Measurements from ENCODE around the gene RPL41. TPM values are rescaled to one million over a fixed set of nuclear protein-coding genes. Genes with fewer than 3 reads are reported as not detected.
A peak's percentile ranks its signal among the peaks of the same experiment; 100 is the strongest.

RPL41 gene
- total and polyA plus RNA-seq, 9 of the 15 experiments (the other 6 are each of a cell fraction or from before 2014, with no cell fraction given): 3,403 to 11,276 (median 5,604) TPM

DNA sequence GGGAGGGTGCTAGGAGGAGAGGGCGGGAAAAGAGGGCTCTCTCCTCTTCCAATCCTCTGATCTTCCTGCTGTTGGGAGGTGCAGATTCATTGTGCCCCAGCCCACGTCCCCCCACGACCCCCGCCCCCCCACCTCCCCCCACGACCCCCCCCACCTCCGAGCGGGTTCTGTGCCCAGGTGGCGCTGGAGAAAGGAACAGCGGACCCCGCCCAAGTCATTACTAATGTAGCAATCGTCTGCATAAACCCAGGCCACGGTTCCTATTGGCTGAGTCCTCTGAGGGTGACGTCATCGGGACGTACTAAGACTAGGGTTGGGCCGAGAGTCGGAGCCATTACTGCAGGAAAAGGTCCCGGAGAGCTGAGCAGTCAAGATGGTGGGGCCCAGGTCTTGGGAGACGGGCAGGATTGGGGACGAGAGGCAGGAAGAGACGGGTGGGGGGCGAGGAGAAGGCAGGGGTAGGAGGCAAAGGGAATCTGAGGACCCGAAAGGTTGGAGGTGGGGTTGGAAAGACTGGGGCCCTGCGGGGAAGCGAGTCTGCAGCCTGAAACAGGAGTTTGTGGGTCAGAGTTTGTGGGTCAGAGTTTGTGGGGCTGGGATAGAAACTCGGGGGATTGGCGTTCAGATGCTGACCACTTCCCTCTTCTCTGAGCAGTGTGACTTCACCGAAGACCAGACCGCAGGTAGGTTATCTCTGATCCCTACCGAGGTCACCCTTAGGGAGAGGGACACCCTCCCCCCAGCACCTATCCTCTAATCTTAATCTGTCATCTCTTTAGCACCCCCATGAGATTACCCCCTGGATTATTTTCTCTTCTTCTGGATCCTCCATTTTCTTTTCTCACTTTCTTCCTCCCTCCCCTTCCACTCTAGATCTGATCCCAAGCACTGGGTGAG lies 41.8 kb downstream of the RPL41 start, which contains the start of gene MYL6 (continued):
- TF ChIP-seq RBM14 (IDR thresholded peaks at IDR 0.05; ENCODE audit: borderline replicate concordance, insufficient read depth, low read depth, low read length): no peak
- TF ChIP-seq, protein P1, sequence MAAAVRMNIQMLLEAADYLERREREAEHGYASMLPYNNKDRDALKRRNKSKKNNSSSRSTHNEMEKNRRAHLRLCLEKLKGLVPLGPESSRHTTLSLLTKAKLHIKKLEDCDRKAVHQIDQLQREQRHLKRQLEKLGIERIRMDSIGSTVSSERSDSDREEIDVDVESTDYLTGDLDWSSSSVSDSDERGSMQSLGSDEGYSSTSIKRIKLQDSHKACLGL (CRISPR knock-in tag; IDR thresholded peaks at IDR 0.05; ENCODE audit: borderline replicate concordance, poor library complexity, severe bottlenecking): no peak
- no peak for TF ChIP-seq SREBF2 (CRISPR knock-in tag; IDR thresholded peaks at IDR 0.05)
- TF ChIP-seq, protein P2, sequence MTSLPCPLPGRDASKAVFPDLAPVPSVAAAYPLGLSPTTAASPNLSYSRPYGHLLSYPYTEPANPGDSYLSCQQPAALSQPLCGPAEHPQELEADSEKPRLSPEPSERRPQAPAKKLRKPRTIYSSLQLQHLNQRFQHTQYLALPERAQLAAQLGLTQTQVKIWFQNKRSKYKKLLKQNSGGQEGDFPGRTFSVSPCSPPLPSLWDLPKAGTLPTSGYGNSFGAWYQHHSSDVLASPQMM (CRISPR knock-in tag; IDR thresholded peaks at IDR 0.05): no peak
- no peak for TF ChIP-seq ZC3H11A (IDR thresholded peaks at IDR 0.05; ENCODE audit: low read depth, low read length)
- TF ChIP-seq ETS2 (tag; IDR thresholded peaks at IDR 0.05; ENCODE audit: borderline replicate concordance, poor library complexity, severe bottlenecking): no peak
- TF ChIP-seq TARDBP (IDR thresholded peaks at IDR 0.05): no peak
- peak; percentile 36 for TF ChIP-seq CXXC5 (CRISPR knock-in tag; IDR thresholded peaks at IDR 0.05)
- TF ChIP-seq MXI1 (IDR thresholded peaks at IDR 0.05; ENCODE audit: low read depth, low read length): no peak
- TF ChIP-seq GABPB1 (CRISPR knock-in tag; IDR thresholded peaks at IDR 0.05): peak; percentile 81
- TF ChIP-seq ILK (tag; IDR thresholded peaks at IDR 0.05; ENCODE audit: borderline replicate concordance, low read depth): no peak
- TF ChIP-seq NCOA2 (IDR thresholded peaks at IDR 0.05; ENCODE audit: partially characterized antibody in 2 of 2): no peak
- TF ChIP-seq ETV1 (tag; conservative IDR thresholded peaks at IDR 0.05; ENCODE audit: low read depth): no peak
- peak; percentile 93 for TF ChIP-seq POLR2G (IDR thresholded peaks at IDR 0.05; ENCODE audit: low read depth, low read length)
- peak; percentile 39 for TF ChIP-seq FOS (IDR thresholded peaks at IDR 0.05; ENCODE audit: extremely low read depth, insufficient read length)
- no peak for TF ChIP-seq KDM2B (CRISPR knock-in tag; IDR thresholded peaks at IDR 0.05)
- TF ChIP-seq ATF2 (CRISPR knock-in tag; IDR thresholded peaks at IDR 0.05): peak; percentile 97
- TF ChIP-seq, protein P3, sequence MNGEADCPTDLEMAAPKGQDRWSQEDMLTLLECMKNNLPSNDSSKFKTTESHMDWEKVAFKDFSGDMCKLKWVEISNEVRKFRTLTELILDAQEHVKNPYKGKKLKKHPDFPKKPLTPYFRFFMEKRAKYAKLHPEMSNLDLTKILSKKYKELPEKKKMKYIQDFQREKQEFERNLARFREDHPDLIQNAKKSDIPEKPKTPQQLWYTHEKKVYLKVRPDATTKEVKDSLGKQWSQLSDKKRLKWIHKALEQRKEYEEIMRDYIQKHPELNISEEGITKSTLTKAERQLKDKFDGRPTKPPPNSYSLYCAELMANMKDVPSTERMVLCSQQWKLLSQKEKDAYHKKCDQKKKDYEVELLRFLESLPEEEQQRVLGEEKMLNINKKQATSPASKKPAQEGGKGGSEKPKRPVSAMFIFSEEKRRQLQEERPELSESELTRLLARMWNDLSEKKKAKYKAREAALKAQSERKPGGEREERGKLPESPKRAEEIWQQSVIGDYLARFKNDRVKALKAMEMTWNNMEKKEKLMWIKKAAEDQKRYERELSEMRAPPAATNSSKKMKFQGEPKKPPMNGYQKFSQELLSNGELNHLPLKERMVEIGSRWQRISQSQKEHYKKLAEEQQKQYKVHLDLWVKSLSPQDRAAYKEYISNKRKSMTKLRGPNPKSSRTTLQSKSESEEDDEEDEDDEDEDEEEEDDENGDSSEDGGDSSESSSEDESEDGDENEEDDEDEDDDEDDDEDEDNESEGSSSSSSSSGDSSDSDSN (IDR thresholded peaks at IDR 0.05; ENCODE audit: borderline replicate concordance in 1 of 2, low read depth in 2 of 2, low read length in 2 of 2): no peak
- TF ChIP-seq RCOR1 (IDR thresholded peaks at IDR 0.05; ENCODE audit: borderline replicate concordance in 1 of 2, low read depth in 2 of 2, low read length in 2 of 2): no peak; a peak in 1 of 4 replicates
- TF ChIP-seq DACH1 (IDR thresholded peaks at IDR 0.05; ENCODE audit: partially characterized antibody): no peak
- TF ChIP-seq FOXK1 (CRISPR knock-in tag; IDR thresholded peaks at IDR 0.05; ENCODE audit: borderline replicate concordance): peak; percentile 80; the same call in 1 of the 2 replicates
- no peak for TF ChIP-seq SNRNP70 (optimal IDR thresholded peaks at IDR 0.05; ENCODE audit: low read depth, low read length)
- TF ChIP-seq ZNF282 (CRISPR knock-in tag; IDR thresholded peaks at IDR 0.05): no peak

All from K562 (cell line).